Tibial nerve (tissue), 3 donors: ENCODE measurements around the gene NCMAP.

Source experiments
- POLR2A ChIP-seq, 2 donors: fragments of 450-650 bp; IDR thresholded peaks; one replicate each; pipeline ENCODE4 v1.6.1; 2017; ENCODE audit warnings: antibody characterized with exemption in 2 of 2, mild to moderate bottlenecking in 2 of 2, moderate library complexity in 2 of 2
- TF ChIP-seq, protein P1 (sequence below), 5 experiments: fragments of 200-600 bp in 3 of 5; fragments of 450-650 bp in 2 of 5; sonication (generic) in 3 of 5; IDR thresholded peaks; one replicate each; pipeline ENCODE4 v1.5.1; 2016 to 2019; ENCODE audit warnings: antibody characterized with exemption in 5 of 5, mild to moderate bottlenecking in 3 of 5, moderate library complexity in 2 of 5

DNA sequence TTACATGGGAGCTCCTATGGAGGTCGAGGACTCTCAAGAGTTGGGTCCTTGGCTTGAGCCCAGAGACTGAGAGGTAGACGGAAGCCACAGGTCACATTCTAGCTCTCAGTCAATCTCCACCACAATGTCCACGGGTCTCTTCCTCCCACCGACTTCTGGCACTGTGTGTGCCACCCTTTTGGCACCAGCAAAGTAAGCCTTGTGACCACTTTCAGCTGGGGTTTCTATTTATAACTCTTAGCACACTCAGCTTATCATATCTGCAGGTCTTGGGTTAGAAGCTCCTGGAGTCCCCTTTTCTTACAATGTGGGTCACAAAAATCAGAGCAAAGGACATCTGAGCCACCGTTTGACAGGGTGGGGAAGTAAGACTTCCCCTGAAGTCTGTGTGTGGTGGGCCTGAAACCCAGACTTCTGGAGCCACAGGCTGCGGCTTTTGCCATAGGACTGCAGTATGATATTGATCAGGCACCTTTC, 28.3 kb downstream of the NCMAP start:
- TF ChIP-seq, protein P1, sequence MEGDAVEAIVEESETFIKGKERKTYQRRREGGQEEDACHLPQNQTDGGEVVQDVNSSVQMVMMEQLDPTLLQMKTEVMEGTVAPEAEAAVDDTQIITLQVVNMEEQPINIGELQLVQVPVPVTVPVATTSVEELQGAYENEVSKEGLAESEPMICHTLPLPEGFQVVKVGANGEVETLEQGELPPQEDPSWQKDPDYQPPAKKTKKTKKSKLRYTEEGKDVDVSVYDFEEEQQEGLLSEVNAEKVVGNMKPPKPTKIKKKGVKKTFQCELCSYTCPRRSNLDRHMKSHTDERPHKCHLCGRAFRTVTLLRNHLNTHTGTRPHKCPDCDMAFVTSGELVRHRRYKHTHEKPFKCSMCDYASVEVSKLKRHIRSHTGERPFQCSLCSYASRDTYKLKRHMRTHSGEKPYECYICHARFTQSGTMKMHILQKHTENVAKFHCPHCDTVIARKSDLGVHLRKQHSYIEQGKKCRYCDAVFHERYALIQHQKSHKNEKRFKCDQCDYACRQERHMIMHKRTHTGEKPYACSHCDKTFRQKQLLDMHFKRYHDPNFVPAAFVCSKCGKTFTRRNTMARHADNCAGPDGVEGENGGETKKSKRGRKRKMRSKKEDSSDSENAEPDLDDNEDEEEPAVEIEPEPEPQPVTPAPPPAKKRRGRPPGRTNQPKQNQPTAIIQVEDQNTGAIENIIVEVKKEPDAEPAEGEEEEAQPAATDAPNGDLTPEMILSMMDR (IDR thresholded peaks at IDR 0.05) = no peak
- no peak for TF ChIP-seq POLR2A (IDR thresholded peaks at IDR 0.05)
